Measurements from ENCODE around the gene ELP2.

- TF ChIP-seq CTCF (IDR thresholded peaks at IDR 0.05; ENCODE audit: poor library complexity), result no peak
- no peak for TF ChIP-seq EZH2 (IDR thresholded peaks at IDR 0.05; ENCODE audit: borderline replicate concordance)
Measured at GRCh38 chr18:36188916-36189315, 59.2 kb downstream of the ELP2 start.

Measured in hepatocyte (in vitro differentiated cells).